NCI-H187 (cell line): ENCODE results near the gene OPCML.

Experiments used
- DNase-seq, 2 experiments: peaks; one replicate each; lab custom pipeline; 2025; lab: John Stamatoyannopoulos, UW

Gene OPCML

DNA sequence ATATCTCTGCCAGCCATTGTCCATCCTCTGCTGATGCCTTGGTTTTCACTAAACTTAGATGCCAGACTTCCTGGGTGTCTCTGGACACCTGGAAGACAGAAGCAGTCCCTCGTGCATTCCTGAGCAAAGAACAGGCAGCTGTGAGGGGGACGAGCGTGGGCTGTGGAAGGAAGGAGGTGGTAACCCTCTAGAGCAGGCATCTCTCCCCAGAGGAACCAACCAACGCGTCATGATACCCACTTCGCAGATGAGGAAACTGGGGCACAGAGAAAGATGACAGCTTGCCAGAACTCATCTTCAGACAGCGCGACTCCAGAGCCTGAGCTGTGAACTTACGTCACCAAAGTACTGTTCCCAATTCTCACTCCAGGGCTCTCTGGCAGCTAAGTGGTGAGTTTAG, 123.4 kb downstream of the OPCML start:
- no peak for DNase-seq

DNA sequence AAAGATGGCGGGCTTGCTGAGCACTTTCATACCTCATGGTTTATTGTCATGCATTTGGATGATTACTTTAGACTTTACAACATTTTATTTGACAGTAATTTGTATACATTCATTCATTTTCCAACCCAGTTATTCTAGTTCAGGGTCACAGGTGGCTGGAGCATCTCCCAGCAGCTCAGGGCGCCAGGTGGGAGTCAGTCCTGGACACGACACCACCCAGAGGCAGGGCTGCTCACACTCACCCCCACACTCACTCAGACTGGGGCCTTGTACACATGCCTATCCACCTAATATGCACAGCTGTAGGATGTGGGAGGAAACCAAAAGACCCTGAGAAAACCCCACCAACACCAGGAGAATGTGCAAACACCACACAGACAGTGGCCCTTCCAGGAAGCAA, 123.9 kb downstream of the OPCML start:
- DNase-seq: no peak

DNA sequence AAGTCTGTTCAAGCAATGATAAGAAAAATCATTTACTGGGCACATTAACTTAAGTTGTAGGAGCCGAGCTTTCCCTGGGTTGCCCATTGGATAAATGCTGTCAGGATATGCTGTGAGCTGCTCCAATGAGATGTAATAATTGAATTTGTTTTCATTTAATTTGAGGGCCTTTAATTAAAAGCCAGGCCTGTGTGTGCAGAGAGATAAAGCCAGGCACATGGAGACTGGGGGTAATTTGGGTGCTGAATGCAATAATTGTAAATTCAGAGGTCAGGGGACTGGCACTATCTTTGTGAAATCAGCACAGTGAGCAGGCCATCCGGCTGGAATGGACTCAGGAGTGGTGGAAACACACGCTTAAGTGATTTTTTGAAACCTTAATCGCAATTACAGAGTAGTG, 125.8 kb downstream of the OPCML start:
- no peak for DNase-seq

DNA sequence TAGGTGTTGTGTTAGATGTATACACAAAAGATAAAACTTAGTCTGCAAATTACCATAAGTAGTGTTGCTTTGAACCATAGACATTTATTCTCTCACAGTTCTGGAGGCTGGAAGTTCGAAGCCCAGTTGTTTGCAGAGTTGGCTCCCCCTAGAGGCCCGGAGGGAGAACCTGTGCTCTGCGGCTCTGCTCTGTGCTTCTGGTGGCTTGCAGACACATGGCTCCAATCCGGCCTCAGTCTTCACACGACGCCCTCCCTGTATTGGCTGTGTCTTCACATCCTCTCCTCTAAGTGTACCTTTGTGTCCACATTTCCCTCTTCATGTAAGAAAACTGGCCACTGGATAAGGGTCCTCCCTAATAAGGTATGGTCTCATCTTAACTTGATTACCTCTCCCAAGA, 128.4 kb downstream of the OPCML start:
- DNase-seq: no peak

DNA sequence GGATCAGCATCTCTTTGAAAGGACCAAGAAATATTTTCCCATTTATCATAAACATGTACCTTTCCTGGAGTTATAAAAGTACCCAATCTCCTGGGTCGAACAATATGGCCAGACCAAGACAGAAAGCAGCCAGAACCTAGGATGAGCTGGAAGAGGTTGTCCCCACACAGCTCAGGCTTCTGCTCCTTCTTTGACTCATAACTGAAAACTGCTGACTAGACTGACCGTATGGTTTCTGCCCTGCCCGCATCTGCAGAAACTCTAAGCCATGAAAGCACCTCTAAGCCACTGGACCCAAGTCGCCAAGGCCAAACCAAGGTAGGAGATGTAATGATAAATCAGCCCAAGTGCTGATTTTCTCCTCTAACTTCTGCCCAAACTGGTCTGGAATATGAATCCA, 129.8 kb downstream of the OPCML start:
- no peak for DNase-seq

DNA sequence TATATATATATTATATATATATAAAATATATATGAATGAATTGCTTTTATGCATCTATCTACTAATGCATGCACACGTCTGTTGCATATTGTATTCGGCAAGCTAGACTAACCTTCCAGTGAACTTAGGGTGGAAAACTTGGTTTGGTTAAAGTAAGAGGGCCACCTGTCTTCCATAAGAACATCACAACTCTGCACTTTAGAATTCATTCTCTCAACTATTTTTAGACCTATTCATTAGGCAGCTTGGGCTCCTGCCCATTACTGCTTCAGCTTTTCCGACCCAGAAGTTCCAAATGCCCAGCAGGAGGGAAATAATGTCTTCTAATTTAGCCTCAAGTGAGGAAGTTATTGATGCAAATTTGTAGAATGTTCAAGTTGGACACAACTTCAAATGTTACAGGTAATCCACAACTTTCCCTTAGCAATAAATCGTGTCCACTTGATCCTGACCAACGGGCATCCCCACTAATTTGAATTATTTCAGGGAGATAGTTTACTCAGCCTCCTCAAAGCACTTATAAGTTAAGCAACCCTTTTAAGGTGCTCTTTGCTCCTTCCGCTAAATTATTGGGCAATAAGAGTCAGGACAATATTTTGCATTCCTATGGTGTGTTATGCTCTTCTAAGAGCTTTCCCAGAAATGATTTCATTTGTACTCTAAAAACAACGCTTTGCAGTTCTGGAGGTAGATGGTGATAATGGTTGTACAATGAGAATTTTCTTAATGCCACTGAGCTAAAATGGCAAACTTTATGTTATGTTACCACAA, 132.3 kb downstream of the OPCML start:
- DNase-seq: no peak

DNA sequence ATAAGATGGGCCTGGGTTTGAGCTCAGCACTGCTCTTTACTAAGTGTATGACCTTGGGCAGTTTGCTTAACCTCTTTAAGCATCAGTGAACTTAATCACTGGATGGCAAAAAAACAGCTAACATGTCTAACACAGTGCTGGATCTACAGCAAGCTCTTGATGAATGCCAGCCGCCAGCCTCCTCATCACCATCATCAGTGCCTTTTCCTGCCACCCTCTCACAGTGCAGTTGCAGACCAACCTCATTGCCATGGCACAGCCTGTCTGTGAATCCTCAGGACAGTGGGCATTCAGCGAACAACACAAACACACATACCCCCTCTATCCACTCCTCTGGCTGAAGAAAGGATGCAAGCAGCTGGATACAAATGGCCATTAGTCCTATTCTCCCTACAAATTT, 133.0 kb downstream of the OPCML start:
- no peak for DNase-seq

DNA sequence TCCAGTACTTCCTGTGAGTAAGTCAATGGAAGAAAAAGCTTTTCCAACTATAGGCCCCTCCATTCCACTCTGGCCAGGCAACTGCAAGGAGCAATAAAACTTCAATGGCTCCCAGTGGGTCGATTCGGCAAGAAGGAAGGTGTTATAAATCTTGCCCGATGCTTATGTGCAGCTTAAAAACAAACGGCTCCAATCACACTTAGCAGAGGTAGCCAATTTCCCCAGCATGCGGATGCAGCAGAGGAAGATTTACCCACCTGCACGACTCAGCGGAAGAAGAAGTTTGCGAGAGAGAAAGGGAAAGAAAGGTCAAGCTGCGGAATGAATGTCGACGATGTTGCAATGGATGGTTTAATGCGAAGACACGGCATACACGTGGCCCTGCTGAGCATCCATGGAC, 141.5 kb downstream of the OPCML start:
- DNase-seq: no peak

DNA sequence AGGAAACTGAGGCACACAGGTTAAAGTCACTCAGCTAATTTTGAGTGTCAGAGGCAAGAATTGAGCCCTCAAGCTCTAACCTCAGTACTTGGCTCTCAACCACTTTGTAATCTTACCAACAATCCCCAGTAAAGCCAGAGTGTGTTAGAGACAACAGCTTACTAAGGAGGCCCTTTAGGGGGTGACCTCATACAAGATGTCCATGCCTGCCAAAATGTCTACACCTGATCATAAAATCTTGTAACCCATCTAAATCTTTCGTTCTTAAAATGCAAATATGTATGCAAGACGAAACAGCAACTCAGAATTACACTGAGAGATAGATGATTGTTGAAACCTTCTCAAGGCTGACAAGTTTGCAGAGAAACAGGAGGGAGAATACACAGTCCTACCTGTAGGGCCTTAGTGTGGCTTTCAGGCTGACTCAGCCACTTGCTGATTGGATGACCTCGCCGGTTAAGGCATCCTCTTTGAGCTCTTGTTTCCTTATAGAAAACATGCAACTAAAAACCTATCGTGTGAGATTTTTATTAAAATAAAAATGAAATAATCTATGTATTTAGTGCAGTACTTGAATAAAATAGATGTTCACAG, 143.2 kb downstream of the OPCML start:
- no peak for DNase-seq

DNA sequence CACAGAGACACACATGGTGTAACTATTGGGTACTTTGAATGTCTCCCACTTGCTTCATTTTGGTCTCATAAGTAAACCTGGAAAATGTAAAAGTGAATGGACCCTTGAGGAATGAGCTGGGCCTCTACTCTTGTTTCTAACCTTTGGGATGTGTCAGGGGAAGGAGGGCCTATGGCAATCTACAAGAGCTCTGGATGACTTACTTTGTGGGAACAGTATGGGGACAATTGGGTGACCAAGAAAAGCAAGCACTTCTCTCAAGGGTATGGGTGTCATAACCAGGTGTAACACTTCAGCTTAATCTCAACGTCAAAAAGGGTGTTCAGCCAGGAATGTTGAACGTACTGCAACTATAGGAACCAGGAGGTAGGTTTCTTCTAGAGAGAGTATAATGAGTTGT, 144.0 kb downstream of the OPCML start:
- no peak for DNase-seq

DNA sequence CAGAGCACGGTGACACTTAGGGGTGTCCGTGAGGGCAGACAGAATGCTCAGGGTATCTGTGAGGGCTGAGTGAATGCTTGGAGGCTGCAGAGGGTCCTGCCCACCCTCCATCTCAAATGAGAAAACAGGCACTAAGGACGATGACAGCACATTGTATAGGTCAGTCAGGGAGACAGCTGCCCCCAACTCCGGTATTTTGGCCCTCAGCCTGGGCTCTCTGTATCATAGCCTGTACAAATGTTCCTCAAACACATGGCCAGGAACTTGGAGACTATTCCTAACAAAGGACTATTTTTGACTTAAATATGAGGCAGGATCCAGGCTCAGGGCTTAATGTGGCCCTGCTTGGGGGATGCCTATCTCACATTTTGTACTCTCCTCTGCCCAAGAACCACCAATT, 145.4 kb downstream of the OPCML start:
- DNase-seq: no peak

DNA sequence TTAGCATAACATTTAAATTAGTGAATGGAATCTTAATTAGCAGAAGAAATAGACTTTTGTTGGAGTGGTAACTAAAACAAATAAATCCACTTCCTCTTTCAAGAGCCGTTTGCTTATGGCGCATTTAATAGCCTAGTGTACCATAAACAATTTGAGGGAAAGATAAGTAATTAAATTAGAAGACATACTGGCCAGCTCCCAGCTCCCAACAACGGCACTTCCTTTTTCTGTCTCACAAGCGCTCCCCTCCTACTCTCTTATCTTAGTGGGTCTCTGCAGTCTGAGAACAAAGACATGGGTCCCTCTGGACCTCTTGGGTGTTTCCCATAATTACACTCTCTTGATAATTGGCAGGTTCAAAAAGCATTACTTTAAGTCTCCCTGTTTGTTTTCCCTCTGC, 146.0 kb downstream of the OPCML start:
- no peak for DNase-seq

DNA sequence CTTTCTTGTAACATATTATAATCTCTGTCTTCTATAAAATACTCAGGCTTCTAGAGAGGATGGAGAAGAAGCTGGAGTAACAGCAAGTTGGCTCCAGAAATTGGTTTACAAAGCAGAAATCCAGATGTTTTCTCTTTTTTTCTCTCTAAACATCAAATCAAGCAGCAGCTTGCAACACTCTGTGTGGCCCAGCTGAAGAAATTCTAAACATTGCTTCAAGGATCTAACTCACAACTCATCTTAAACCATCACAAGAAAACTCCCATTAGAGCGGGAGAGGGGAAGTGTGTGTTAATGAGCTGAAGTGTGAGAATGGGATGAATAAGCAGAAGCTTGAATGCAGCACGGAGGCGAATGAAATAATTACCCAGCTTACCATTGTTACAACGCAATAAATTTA, 146.5 kb downstream of the OPCML start:
- no peak for DNase-seq

DNA sequence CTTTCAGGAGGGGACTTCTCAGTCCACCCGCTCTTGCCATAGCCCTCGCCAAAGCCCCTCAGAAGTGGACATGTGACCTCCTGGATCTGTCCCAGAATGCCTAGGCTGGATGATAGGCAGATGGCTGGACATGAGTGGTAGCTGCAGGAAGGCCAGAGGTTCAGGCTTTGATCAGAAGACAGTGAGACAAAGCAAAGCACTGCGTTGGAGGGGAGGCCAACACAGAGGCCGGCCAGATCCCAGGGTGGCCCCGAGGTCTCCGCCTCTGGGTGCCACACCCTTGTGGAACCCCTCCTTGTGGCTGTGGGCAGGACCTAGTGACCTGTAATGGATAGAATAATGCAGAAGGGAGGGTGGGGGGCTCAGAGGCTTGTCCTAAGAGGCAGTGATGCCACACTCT, 147.6 kb downstream of the OPCML start:
- no peak for DNase-seq

DNA sequence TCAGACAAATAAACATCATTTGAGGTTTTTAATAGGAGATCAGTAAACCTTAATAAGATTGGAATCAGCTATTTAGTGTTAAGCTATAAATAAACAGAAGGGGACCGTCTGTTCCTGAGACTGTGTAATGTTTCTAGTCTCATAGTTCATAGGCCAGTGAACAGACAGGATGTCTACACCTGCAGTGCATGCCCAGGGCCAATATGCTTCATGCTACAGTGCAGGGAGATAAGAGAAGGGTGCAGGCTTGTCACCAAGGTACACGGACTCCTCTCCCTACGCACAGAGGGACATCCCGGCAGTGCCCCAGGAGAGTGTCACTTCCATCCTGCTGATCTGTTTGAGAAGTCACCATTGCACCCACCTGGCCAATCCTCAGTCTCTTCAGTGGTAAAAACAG, 148.6 kb downstream of the OPCML start:
- no peak for DNase-seq

DNA sequence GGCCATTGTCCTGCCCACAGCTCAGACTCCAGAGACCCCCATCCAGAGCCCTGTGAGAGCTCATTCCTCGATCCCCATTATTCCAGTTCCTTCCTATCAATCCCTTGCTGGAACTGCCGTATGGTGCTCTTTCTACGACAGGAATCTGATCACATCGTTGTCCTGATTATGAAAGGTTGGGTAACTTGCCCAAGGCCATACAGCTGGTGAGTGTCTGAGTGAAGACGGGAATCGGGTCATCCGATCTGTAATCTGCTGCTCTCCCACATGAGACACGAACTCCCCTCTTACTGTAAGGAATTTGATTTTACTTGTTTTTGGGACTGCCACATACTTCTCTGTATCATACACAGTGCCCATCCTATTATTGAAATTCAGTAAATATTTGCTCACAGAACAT, 149.1 kb downstream of the OPCML start:
- no peak for DNase-seq

DNA sequence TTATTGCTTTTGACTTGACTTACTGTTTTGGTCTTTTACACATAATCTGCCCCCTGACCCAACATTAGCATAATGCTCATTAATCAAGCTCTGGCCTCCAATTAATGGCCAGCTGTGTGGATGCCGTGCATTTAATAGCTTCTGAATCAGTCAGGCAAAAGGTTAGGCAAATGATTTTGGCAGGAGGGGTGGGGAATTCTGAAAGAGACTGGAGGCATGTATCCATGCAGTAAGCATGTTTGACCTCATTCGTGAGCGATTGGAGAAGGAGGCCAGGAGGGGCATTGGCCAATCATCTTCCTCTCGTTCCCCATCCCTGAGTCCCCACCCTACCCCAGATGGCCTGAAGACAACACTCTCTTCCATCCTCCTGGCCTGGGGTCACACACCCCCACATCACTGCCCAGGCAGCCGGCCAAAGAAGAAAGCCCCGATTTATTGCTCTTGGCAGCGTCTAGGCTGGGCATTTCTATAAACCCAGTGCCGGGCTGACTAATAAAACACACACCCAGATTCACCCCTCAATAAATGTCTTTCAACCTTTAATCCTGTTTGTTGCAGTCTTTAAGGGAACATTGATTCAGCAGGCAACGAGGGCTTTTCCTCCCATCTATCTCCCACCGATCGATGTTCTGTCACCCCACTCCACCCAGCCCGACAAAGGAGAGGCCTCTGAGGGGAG, 150.0 kb downstream of the OPCML start:
- DNase-seq: no peak

DNA sequence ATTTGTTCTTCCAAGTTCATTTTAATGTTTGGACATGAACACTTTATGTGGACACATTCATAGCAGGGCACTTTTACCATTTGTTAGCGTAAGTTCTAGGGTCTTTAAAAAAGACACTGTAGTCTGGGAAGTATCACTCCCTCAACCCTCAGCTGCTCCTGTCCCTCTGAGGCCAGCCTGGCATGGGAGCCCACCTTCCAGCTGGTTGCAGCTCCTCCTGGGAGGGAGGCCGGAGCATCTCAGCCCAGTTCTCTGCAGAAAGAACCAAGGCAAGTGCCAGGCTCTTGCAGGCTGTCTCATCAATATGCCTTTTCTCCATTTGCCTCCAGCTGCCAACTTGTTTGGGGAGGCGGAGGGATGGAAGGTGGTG, 150.6 kb downstream of the OPCML start:
- no peak for DNase-seq

DNA sequence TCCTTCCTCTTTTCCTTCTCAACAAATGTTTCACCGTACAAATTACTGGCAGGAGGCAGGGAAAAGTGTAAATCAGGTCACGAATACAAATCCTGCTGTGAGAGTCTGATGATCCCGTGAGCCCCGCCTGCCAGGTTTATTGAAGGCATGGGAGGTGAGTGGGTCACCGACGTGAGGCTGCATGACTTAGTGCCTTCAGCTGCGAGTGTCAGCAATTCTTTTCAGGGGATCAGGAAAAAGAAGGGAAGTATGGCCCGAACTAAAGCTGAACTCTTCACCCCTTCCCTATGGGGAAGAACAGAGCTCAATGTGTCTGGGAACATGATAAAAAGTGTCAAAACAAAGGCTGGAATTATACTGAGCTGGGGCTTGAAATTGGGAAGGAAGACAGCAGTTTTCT, 166.2 kb downstream of the OPCML start:
- DNase-seq: no peak

DNA sequence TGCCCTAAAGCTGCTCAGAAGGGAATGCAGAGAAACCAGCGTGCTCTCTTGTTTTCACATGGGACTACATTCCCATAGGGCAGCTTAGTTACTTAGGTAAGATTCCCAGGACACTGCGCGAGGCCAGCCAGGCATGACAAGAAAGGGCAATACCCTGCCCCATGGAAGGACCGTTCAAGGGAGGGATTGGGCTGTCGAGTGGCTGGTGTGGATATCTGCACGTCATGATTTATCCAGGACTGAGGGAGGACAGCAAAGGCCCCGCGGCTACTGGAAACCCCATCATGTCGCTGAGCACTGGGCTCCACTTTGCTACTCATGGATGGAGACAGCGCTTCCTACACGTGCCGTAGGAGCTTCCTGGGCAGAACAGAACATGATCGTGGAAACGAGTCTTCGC, 169.4 kb downstream of the OPCML start:
- DNase-seq: no peak

DNA sequence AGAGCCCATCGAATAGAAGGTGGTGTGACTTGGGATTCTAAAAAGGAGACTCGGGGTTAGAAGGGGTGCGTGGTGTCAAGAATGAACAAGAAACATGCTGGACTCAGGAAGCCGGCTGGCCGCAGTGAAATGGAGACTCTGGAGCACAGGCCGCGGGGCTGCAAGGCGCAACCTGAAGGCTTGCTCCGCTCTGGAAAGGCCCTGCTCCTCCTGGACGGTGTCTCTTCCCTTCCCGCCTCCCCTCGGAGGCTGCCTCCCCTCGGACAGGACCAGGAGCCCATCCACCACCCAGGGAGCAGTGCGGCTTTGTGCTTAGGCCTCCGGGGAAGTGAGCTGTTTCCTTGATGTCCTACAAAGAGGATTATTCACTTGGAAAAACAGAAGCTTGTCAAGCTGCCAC, 170.1 kb downstream of the OPCML start:
- no peak for DNase-seq

DNA sequence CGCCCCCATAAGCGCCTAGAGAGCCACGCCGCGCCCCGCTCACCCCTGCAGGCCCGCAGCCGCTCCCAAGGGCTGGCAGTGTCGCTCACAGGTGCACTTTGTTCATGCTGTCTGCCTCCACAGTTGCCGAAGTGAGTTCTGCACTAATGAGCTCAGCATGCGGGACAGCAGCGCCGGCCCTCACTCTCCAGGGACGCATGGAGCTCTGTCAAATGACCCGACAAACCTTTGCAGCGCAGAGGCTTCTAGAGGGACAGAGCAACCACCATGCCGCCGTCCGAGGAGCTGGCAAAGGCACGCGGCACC, 170.7 kb downstream of the OPCML start:
- DNase-seq: no peak

DNA sequence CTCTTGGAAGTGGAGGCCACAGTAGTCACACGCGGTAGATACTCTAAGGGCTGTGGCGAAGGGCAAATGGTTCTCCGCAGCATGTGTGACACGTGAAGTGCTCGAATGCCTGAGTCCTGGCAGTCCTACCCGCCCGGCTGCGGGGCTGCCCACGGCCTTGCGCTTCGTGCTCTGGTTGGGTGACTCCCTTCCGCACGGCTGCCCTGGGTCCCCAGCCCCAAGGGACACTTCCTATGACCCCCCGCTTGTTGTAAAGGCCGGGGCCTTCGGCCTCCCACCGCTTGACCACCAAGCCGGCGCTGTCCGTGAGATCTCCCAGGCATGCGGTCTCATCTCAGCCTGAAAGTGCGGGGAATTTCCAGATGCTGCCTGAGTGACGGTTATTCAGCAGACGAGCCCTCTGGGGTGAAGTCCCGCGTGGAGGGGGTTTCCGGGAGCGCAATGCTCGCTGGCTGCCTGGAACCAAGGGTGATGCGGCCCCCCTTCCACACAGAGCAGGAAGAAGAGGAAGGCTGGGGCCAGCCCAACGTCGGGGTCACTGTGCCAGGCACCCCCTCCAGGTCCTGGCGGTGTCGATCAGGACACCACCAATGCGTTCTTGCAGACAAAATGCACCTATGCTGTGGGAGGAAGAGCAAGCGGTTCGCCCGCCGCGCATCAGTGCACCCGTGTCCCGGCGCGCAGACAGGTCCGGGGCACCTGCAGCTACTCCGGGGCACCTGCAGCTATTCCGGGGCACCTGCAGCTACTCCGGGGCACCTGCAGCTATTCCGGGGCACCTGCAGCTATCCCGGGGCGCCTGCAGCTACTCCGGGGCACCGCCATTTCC, 171.2 kb downstream of the OPCML start:
- DNase-seq: no peak
